Measurements from ENCODE around the gene CRHR2.

DNA sequence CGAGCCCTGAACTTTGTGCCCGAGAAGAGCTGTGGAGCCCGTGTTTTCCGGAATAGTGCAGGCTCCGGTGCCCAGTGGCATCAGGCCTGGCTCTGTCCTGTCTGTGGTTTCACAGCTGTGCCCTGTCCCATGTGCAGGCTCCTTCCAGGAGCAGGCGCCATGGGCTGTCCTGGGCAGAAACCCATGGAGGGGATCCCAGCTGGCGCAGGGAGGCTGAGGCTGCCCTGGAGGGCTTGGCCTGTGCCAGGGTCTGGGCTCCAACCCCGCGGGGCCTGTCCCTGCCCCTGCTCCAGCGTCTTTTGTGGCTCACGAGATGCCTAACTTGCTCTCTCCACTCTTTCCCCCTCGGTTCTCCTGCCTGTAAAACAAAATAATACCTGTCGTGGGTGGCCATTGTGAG lies 23.3 kb upstream of the CRHR2 start:
- TF ChIP-seq, protein P1, sequence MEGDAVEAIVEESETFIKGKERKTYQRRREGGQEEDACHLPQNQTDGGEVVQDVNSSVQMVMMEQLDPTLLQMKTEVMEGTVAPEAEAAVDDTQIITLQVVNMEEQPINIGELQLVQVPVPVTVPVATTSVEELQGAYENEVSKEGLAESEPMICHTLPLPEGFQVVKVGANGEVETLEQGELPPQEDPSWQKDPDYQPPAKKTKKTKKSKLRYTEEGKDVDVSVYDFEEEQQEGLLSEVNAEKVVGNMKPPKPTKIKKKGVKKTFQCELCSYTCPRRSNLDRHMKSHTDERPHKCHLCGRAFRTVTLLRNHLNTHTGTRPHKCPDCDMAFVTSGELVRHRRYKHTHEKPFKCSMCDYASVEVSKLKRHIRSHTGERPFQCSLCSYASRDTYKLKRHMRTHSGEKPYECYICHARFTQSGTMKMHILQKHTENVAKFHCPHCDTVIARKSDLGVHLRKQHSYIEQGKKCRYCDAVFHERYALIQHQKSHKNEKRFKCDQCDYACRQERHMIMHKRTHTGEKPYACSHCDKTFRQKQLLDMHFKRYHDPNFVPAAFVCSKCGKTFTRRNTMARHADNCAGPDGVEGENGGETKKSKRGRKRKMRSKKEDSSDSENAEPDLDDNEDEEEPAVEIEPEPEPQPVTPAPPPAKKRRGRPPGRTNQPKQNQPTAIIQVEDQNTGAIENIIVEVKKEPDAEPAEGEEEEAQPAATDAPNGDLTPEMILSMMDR (IDR thresholded peaks at IDR 0.05): no peak
- TF ChIP-seq POLR2AphosphoS5 (IDR thresholded peaks at IDR 0.05): no peak
- TF ChIP-seq POLR2A (IDR thresholded peaks at IDR 0.05): no peak
